Osteoblast (primary cell): ENCODE results near the gene SMIM11. TPM values are rescaled to one million over a fixed set of nuclear protein-coding genes. Genes with fewer than 3 reads are reported as not detected.
"Not testable (repeated sequence)": the region's sequence is repeated elsewhere in the genome, so short reads cannot be mapped to it uniquely, and the experiment has no call there.

Source experiments
- DNase-seq: peaks from one replicate; pipeline ENCODE4 v3.0.0; 2011; ENCODE audit warnings: low spot score, mixed read lengths; ENCODE audit not compliant: insufficient read length; ENCODE audit errors: missing footprints
- H2AFZ ChIP-seq: 2 replicates; pipeline ENCODE4 v1.6.0; 2011; ENCODE audit warnings: mild to moderate bottlenecking, low read length
- H3K27ac ChIP-seq: 2 replicates; pipeline ENCODE4 v1.5.1; 2011; ENCODE audit warnings: mild to moderate bottlenecking, low read depth, low read length, moderate library complexity
- H3K27me3 ChIP-seq: 2 replicates; pipeline ENCODE4 v1.6.0; 2012; ENCODE audit warnings: mild to moderate bottlenecking, control low read depth, inconsistent platforms, low read length, moderate library complexity; ENCODE audit not compliant: insufficient read depth
- H3K36me3 ChIP-seq: 2 replicates; pipeline ENCODE4 v1.5.1; 2011; ENCODE audit warnings: mild to moderate bottlenecking, low read length, control low read depth, moderate library complexity; ENCODE audit not compliant: insufficient read depth
- H3K4me1 ChIP-seq: 2 replicates; pipeline ENCODE4 v1.5.1; 2011; ENCODE audit warnings: mild to moderate bottlenecking, low read length, control low read depth, moderate library complexity; ENCODE audit not compliant: insufficient read depth
- H3K4me2 ChIP-seq: 2 replicates; pipeline ENCODE4 v1.6.0; 2011; ENCODE audit warnings: mild to moderate bottlenecking, low read length; ENCODE audit not compliant: insufficient read depth
- H3K4me3 ChIP-seq: fragments of 200-600 bp; sonication (generic); 3 replicates; pipeline ENCODE4 v1.5.1; 2012; ENCODE audit warnings: mild to moderate bottlenecking, low read length, inconsistent platforms; ENCODE audit not compliant: insufficient read depth
- H3K79me2 ChIP-seq: 2 replicates; pipeline ENCODE4 v1.6.0; 2012; ENCODE audit warnings: mild to moderate bottlenecking, low read length, control low read depth, inconsistent platforms; ENCODE audit not compliant: insufficient read depth
- H3K9me3 ChIP-seq: 2 replicates; pipeline ENCODE4 v1.5.1; 2011; ENCODE audit warnings: low read depth, low read length, control low read depth
- H4K20me1 ChIP-seq: 2 replicates; pipeline ENCODE4 v1.6.0; 2012; ENCODE audit warnings: mild to moderate bottlenecking, low read length, control low read depth; ENCODE audit not compliant: insufficient read depth
- total RNA-seq: library from RNA; depleted of rRNA; stranded (reverse); fragments of >200 nt; gene quantifications from 2 replicates; pipeline ENCODE4 v1.2.3, GENCODE V29; 2012
- TF ChIP-seq, protein P1 (sequence below): IDR thresholded peaks from 2 replicates; pipeline ENCODE4 v1.5.1; 2011; ENCODE audit warnings: mild to moderate bottlenecking, low read depth, low read length, moderate library complexity; ENCODE audit errors: extremely low read depth

SMIM11 gene, protein sequence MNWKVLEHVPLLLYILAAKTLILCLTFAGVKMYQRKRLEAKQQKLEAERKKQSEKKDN
- total RNA-seq: 8.0 and 18.5 TPM in 2 replicates

DNA sequence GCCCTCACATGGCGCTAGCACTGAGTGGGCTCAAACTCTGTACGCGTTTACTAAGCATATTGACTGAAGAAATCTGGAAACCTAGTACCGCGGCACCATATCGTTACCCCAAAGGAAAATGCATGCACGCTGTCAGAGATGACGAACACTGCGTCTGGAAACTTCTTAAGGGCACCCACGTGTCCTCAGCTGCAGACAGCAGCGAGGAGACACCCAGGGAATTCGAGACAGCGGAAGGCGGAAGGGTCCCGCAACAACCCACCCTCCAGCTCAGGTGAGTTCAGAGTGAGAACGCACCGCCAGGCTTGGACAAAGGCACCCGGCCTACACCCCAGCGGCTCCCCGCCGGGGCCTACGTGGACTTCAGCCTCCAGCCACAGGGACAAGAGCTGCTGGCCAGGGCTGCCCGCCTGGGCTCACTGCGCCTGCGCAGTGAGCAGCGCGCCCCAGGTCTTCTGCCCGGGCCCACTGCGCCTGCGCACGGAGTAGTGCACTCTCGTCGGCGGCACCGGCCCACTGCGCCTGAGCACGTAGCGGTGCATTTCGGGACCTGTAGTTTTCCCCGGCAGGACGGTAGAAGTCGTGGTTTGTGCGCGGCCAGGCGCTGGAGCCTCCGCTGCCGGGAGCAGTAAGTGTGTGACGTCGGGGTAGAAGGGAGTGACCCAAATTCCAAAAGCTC is at the start of gene SMIM11:
SMIM11 (plus strand) TSS at position 568 of the 679 bp plus-strand sequence. CDS start 3,998 bp downstream, outside the sequence.
- DNase-seq, H3K36me3 ChIP-seq, H3K4me1 ChIP-seq, H3K27ac ChIP-seq, H3K27me3 ChIP-seq, H3K79me2 ChIP-seq, H3K4me3 ChIP-seq, H4K20me1 ChIP-seq, H2AFZ ChIP-seq, H3K4me2 ChIP-seq, H3K9me3 ChIP-seq: not testable (repeated sequence)

DNA sequence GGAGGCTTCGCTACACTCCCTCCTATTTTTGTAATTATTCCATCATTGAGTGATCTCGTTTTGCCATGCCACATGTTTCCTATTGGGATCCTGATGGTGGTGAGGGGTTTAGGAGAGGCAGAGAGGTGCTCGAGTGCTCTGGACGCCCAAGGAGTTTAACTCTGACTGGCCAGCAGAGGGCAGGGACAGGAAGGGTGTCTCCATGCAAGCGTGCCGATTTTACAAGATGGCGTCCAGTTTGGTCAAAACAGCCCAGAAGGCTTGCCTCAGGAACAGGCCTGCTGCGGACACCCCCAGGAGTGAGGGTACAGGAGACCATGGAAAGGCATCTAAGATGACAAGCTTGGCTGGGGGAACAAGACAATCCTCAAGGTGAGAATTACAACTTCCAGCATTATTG is 45.3 kb upstream of the SMIM11 start:
- Histone ChIP-seq H3K27ac (no peak overlapping the region), H3K9me3 (no peaks in the 10 kb centered on the region), H3K4me1 (peaks cover 13% of the 10 kb centered on the region), H3K27me3 (peaks cover 9% of the 10 kb centered on the region), H3K36me3 (no peaks in the 10 kb centered on the region), H3K79me2 (no peaks in the 10 kb centered on the region), H3K4me2 (no peak overlapping the region), H2AFZ (no peak overlapping the region), H4K20me1 (no peaks in the 10 kb centered on the region), H3K4me3 (no peak overlapping the region)
- TF ChIP-seq, protein P1, sequence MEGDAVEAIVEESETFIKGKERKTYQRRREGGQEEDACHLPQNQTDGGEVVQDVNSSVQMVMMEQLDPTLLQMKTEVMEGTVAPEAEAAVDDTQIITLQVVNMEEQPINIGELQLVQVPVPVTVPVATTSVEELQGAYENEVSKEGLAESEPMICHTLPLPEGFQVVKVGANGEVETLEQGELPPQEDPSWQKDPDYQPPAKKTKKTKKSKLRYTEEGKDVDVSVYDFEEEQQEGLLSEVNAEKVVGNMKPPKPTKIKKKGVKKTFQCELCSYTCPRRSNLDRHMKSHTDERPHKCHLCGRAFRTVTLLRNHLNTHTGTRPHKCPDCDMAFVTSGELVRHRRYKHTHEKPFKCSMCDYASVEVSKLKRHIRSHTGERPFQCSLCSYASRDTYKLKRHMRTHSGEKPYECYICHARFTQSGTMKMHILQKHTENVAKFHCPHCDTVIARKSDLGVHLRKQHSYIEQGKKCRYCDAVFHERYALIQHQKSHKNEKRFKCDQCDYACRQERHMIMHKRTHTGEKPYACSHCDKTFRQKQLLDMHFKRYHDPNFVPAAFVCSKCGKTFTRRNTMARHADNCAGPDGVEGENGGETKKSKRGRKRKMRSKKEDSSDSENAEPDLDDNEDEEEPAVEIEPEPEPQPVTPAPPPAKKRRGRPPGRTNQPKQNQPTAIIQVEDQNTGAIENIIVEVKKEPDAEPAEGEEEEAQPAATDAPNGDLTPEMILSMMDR: peak; percentile 5
- peak; percentile 3 for DNase-seq

DNA sequence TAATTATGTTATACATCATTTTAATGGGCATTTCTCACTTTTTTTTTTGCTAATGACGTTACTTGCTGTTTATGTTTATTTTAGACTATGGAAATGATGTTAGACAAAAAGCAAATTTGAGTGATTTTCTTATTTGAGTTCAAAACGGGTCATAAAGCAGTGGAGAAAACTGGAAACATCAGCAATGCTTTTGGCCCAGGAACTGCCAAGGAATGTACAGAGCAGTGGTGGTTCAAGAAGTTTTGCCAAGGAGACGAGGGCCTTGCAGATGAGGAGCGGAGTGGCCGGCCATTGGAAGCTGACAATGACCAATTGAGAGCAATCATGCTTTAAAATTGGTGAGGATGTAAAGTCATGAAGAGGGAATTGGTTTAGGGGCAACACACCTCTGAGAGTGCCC is 43.6 kb upstream of the SMIM11 start:
- DNase-seq: no peak

DNA sequence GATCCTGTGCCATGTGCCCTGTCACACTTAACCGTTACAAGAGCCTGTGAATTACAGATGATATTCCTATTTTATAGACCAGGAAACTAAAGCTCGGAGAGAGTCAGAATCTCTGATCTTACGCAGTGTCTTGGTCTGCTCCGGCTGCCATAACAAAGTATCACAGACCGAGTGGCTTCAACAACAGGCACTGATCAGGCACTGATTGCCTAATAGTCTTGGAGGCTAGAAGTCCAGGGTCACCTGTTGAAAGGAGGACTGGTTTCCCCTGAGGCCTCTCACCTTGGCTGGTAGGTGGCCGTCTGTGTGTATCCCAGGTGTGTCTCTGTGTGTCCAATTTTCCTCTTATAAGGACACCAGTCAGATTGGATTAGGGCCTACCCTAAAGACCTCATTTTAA is 43.0 kb upstream of the SMIM11 start:
- TF ChIP-seq, protein P1: no peak
- Histone ChIP-seq H3K27me3 (peaks cover under 1% of the 10 kb centered on the region), H3K9me3 (no peaks in the 10 kb centered on the region), H3K4me2 (no peak overlapping the region), H3K36me3 (no peaks in the 10 kb centered on the region), H3K27ac (no peak overlapping the region), H3K79me2 (no peaks in the 10 kb centered on the region), H3K4me3 (no peak overlapping the region), H3K4me1 (peaks cover 24% of the 10 kb centered on the region), H4K20me1 (no peaks in the 10 kb centered on the region), H2AFZ (no peak overlapping the region)
- no peak for DNase-seq

More for the DNA sequence above, 43.6 kb upstream of the SMIM11 start:
- Histone ChIP-seq H3K4me1 (peaks cover 18% of the 10 kb centered on the region), H4K20me1 (no peaks in the 10 kb centered on the region), H3K4me3 (no peak overlapping the region), H3K4me2 (no peak overlapping the region), H3K27ac (no peak overlapping the region), H3K27me3 (peaks cover 6% of the 10 kb centered on the region), H3K36me3 (no peaks in the 10 kb centered on the region), H3K79me2 (no peaks in the 10 kb centered on the region), H3K9me3 (no peaks in the 10 kb centered on the region), H2AFZ (no peak overlapping the region)
- TF ChIP-seq, protein P1: no peak
